K562 (cell line): ENCODE data around the gene COQ3. TPM values are rescaled to one million over a fixed set of nuclear protein-coding genes. Genes with fewer than 3 reads are reported as not detected.

Experiments used
- CREB3L1 ChIP-seq: fragments of 450-650 bp; IDR thresholded peaks from 2 replicates; pipeline ENCODE4 v1.6.1; 2014; ENCODE audit warnings: low read depth, mild to moderate bottlenecking, moderate library complexity, borderline replicate concordance
- DACH1 ChIP-seq: fragments of 450-650 bp; IDR thresholded peaks from 2 replicates; pipeline ENCODE4 v1.6.1; 2018; ENCODE audit not compliant: partially characterized antibody
- FOXA3 ChIP-seq, 2 experiments: fragments of 450-650 bp in 1 of 2; sonication (generic) in 1 of 2; formaldehyde crosslinking; IDR thresholded peaks in 1 of 2; conservative IDR thresholded peaks in 1 of 2; 2 replicates each; pipeline versions ENCODE4 v1.4.0 to v1.8.0; 2020 to 2022; ENCODE audit warnings: mild to moderate bottlenecking in 2 of 2, missing genetic modification reagents in 1 of 2
- GTF2A2 ChIP-seq: IDR thresholded peaks from 2 replicates; pipeline ENCODE4 v1.6.1; 2016; ENCODE audit warnings: mild to moderate bottlenecking, missing genetic modification characterization, missing compliant biosample characterization
- PHF21A ChIP-seq: fragments of 450-650 bp; IDR thresholded peaks from 2 replicates; pipeline ENCODE4 v1.6.1; 2017; ENCODE audit warnings: low read depth, borderline replicate concordance
- SIN3B ChIP-seq: fragments of 450-650 bp; IDR thresholded peaks from 2 replicates; pipeline ENCODE4 v1.6.1; 2017; ENCODE audit warnings: low read depth, mild to moderate bottlenecking, moderate library complexity
- SMAD1 ChIP-seq: fragments of 150-350 bp; IDR thresholded peaks from 2 replicates; pipeline ENCODE4 v1.6.1; 2014; ENCODE audit warnings: low read length, low read depth; ENCODE audit not compliant: partially characterized antibody
- SMARCE1 ChIP-seq: fragments of 450-650 bp; IDR thresholded peaks from 2 replicates; pipeline ENCODE4 v1.7.1; 2016; ENCODE audit warnings: mild to moderate bottlenecking
- TCF7 ChIP-seq: sonication (generic); IDR thresholded peaks from 2 replicates; pipeline ENCODE4 v1.6.1; 2016; ENCODE audit warnings: antibody characterized with exemption, borderline replicate concordance
- XRCC5 ChIP-seq: fragments of 200-400 bp; formaldehyde crosslinking; IDR thresholded peaks from 2 replicates; pipeline ENCODE4 v1.6.1; 2017; ENCODE audit warnings: low read depth, mild to moderate bottlenecking, low read length
- ZBTB12 ChIP-seq: fragments of 250-450 bp; sonication (Bioruptor Pico); IDR thresholded peaks from 2 replicates; pipeline ENCODE4 v1.4.0; 2020
- ZBTB40 ChIP-seq, 2 experiments: fragments of 450-650 bp in 1 of 2; sonication (generic) in 1 of 2; formaldehyde crosslinking in 1 of 2; IDR thresholded peaks; 2 replicates each; pipeline versions ENCODE4 v1.7.1 to v1.9.0; 2016 to 2022; ENCODE audit warnings: inconsistent platforms in 1 of 2, mild to moderate bottlenecking in 1 of 2, missing genetic modification reagents in 1 of 2
- ZBTB7A ChIP-seq: IDR thresholded peaks from 2 replicates; pipeline ENCODE4 v1.6.1; 2011; ENCODE audit warnings: low read depth, mild to moderate bottlenecking, low read length, moderate library complexity, borderline replicate concordance; ENCODE audit not compliant: control insufficient read depth
- ZFP36 ChIP-seq: fragments of 150-350 bp; IDR thresholded peaks from 2 replicates; pipeline ENCODE4 v1.6.1; 2018; ENCODE audit warnings: low read length, low read depth; ENCODE audit not compliant: partially characterized antibody
- ZNF644 ChIP-seq: fragments of 200-800 bp; sonication (Bioruptor generic); IDR thresholded peaks from 2 replicates; pipeline ENCODE4 v1.6.1; 2016; ENCODE audit warnings: low read depth, missing genetic modification characterization, missing compliant biosample characterization
- ZSCAN29 ChIP-seq: fragments of 450-650 bp; IDR thresholded peaks from 2 replicates; pipeline ENCODE4 v1.6.1; 2017
- polyA plus RNA-seq, 8 experiments: library from polyadenylated mRNA; depleted of rRNA in 4 of 8; stranded (reverse) in 5 of 8; unstranded in 3 of 8; fragments of >200 nt; fragmentation: Nextera tagmentation in 2 of 8; fragmentation: Illumina TruSeq in 1 of 8; extraction: Ambion mirVana in 2 of 8; extraction: Trizol in 1 of 8; gene quantifications; 2 replicates each; pipeline versions ENCODE4 v1.2.1 to v1.2.3, GENCODE V29; 2011 to 2014; ENCODE audit warnings: inconsistent platforms in 1 of 8, missing spikeins in 1 of 8
- total RNA-seq, 7 experiments: library from RNA; depleted of rRNA in 6 of 7; stranded (reverse); fragments of >200 nt in 6 of 7; fragmentation: Illumina TruSeq in 2 of 7; extraction: Trizol in 2 of 7; gene quantifications; 2 replicates each; pipeline versions ENCODE4 v1.2.1 to v1.2.3, GENCODE V29; 2011 to 2021; ENCODE audit warnings: low replicate concordance in 1 of 7

COQ3 gene
- total and polyA plus RNA-seq, 9 of the 15 experiments (the other 6 are each of a cell fraction or from before 2014, with no cell fraction given), result 16.9 to 137 (median 33.9) TPM

- no peak; the same call in 1 of the 2 replicates for TF ChIP-seq ZBTB40 (IDR thresholded peaks at IDR 0.05)
- no peak for TF ChIP-seq ZBTB40 (CRISPR knock-in tag; IDR thresholded peaks at IDR 0.05)
- TF ChIP-seq GTF2A2, result no peak
- TF ChIP-seq ZBTB7A, result no peak
- no peak for TF ChIP-seq DACH1
- TF ChIP-seq ZSCAN29, result no peak
- TF ChIP-seq ZBTB12 (CRISPR knock-in tag), result 0 out of 2 replicates have a peak, but pooled peaks have one; percentile 29
- no peak for TF ChIP-seq TCF7
- TF ChIP-seq ZFP36, result no peak
- TF ChIP-seq SMARCE1, result no peak; the same call in 1 of the 2 replicates
- no peak; a peak in 1 of 4 replicates for TF ChIP-seq FOXA3 (CRISPR knock-in tag; conservative IDR thresholded peaks at IDR 0.05 in 1 of 2, IDR thresholded peaks at IDR 0.05 in 1 of 2)
- no peak for TF ChIP-seq SMAD1
- no peak for TF ChIP-seq XRCC5
- TF ChIP-seq ZNF644 (tag), result peak; percentile 63
- TF ChIP-seq CREB3L1, result no peak
- TF ChIP-seq SIN3B, result no peak
- TF ChIP-seq PHF21A, result no peak
Observed at GRCh38 chr6:99425647-99426450, 31.9 kb upstream of the COQ3 start (continued).
